Stimulated activated CD4-positive, alpha-beta T cell treated with anti-CD3 and anti-CD28 coated beads, Interleukin-12 subunit alpha, Interleukin-12 subunit beta, amount 100 ng/mL, for 4 hours (primary cell): ENCODE results near the gene ARHGAP45.

Source experiments
- DNase-seq: peaks from one replicate; pipeline ENCODE4 v3.0.0-alpha.2; 2020

ARHGAP45 gene

DNA sequence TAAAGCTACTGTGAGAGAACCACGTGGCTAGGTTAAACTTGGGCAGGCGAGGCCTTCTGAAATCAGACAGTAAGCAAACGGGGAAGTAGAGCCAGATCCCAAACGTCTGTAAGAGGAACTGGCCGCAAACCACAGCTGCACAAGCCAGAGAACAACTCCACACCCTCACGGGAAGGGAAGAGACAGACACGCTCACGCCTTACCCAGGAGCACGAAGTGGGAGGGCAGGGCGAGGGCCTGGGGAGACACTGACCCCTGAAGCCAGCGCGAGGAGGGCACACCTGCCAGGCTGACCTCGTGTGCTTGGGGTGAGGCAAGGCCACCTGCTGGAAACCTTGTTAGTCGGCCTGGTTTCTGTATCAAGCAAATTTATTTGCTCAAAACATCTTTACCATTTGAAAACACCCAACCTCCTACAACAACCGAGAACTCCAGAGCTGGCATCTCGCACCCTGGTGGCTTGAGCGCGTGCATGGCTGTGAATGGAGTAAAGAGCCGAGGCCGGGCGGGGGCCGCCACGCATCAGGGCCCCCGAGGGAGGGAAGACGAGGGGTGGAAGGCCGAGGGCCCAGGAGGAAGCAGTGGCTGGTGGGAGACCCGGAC is 20.9 kb downstream of the ARHGAP45 start:
- DNase-seq = no peak

GRCh38 chr19:1088416-1089010 is 21.5 kb downstream of the ARHGAP45 start:
- DNase-seq = no peak

DNA sequence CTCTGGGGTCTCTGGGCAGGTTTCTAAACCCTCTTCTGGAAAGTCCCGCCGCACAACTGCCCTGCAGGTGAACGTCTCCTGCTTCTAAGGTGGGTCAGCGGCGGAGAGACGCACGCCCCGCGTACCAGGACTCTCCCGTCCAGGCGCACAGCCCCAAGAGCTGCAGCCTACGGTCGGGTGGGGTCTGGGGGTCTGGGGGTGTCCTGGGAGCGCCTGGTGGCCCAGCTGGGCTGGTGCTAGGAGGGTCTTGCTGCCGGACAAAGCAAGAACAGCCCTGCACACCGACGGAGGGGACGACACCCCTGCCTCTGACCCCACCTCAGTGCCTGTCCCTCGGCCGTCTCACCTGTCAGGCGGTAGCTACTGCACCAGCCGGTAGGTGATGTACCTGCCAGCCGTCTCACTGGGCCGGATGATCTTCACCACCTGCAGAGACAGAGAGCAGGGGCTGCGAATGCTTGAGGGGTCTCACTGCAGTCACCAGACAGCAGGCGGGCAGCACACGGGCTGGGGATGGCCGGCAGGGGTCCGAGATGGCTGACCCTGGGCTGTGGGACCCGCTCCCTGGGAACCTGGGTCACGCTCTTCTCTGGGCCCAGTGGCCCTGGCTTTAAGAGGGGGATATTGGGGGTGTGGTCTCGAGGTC is 22.3 kb downstream of the ARHGAP45 start:
- DNase-seq = no peak

DNA sequence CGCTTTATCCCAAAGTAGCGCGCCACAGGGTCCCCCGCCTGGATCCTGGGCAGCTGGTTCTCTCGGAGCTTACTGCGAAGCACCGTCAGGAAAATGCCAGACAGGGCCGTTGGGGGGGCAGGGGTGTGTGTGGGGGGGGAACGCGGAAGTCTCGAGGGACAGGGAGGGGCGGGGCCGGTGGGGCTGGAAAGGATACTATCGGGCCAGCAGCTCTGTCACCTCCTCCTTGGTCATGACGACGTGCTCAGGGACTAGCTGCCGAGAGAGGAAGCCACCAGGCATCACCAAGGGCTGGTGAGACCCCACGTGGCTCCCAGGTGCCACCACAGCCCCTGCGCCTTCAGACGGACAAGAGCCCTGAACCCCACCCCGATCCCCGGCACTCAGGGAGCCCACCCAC is 22.9 kb downstream of the ARHGAP45 start:
- no peak for DNase-seq

GRCh38 chr19:1090731-1091543 is 24.0 kb downstream of the ARHGAP45 start:
- DNase-seq = no peak

DNA sequence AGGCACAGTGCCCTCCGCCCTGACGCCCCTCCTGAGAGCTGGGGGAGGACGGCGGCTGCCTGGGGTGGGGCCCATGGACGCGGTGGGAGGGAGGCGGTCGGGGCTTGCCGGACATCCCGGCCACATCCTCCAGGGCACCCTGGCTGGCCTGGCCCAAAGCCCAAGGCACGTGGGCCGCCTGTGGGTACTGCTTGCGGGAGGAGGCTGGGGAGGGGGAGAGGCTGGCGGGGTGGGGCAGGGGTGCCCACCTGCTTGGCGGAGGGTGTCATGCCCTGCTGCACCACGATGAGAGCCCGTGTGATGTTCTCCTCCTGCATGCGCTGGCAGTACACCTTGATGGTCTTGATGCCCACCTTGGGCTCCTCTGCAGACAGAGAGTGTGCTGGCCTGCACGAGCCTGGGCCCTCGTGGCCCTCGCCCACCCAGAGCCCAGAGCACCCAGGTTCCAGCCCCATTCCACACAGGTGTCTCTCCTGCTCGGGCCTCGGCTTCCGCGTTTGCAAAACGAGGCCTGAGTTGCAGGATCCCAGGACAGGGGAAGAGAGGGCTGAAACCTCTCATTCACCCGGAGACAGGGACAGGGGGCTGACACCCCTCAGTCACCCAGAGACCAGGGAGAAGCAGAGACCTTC is 24.7 kb downstream of the ARHGAP45 start:
- no peak for DNase-seq

- no peak for DNase-seq
Measured at GRCh38 chr19:1093330-1093729, 26.4 kb downstream of the ARHGAP45 start.

DNA sequence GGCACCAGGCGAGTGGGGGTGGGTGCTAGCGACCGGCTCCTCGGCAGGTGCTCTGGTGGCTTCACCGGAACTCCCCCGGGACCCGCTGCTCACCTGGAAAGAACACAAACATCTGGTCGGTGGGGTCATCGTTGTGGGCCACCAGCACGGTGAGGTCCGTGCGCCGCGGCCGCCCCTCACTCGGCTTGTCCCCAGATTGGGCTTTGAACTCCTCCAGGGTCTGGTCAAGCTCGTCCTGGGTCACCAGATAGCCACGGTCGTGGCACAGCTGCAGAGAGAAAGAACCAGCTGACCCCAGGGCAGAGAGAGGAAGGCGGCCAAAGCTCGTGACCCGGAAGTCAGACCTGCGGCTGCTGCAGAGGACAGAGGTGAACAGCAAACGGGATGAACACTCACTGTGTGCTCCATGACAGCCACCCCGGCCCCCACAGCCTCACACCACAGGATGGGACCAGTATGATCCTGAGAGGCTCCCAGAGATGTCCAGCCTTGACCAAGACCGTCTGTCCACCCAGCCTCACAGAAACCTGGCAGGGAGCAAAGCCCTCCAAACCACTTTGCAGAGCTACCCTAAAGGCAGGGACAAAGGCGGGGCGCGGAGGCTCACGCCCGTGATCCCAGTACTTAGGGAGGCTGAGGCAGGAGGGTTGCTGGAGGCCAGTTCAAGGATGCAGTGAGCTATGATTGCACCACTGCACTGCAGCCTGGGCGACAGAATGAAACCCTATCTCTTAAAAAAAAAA is 27.0 kb downstream of the ARHGAP45 start:
- DNase-seq = no peak

- DNase-seq = no peak
Measured at GRCh38 chr19:1094655-1094977, 27.6 kb downstream of the ARHGAP45 start.

DNA sequence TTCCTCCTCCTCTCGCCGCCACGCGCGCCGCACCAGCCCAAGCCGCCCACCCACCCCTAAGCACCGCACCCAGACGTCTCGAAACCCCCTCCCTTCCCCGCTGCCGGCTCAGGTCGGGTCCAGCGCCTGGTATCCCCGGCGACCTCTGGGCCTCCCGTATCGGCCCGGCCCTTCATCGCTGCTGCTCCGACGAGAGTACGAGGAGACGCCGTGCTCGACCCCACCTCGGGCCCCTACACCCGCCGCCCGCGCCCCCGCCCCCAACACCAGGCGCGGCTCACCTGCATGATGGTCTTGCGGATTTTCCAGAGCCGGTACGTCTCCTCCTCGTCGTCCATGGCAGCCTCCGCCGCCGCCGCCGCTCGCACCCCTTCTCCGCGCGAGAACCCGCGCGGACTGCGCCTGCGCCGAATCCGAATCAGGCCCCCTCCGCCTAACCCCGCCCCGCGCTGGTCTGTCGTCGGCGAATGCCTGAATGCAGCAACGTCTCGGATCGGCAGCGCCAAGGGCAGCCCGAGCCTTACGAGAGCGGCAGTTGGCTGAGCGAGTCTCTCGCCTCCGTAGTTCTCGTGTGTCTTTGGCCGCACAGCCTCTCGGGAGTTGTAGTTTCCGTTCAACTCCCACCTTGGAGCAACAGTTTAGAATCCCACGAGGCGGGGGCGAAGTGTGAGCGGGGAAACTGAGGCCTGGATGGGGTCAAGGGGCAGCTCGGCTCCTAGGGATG is 28.2 kb downstream of the ARHGAP45 start, which contains the start of gene POLR2E:
POLR2E (minus strand) TSS at position 398 of the 724 bp plus-strand sequence; CDS start at position 338, 60 bp downstream.
- peak; percentile 98 for DNase-seq

- DNase-seq = no peak
Measured at GRCh38 chr19:1097810-1098176, 30.8 kb downstream of the ARHGAP45 start.

GRCh38 chr19:1098177-1099051 is 31.4 kb downstream of the ARHGAP45 start:
- no peak for DNase-seq

- DNase-seq = no peak
Measured at GRCh38 chr19:1101337-1101698, 34.4 kb downstream of the ARHGAP45 start.

GRCh38 chr19:1102407-1103131 is 35.6 kb downstream of the ARHGAP45 start:
- DNase-seq = no peak

DNA sequence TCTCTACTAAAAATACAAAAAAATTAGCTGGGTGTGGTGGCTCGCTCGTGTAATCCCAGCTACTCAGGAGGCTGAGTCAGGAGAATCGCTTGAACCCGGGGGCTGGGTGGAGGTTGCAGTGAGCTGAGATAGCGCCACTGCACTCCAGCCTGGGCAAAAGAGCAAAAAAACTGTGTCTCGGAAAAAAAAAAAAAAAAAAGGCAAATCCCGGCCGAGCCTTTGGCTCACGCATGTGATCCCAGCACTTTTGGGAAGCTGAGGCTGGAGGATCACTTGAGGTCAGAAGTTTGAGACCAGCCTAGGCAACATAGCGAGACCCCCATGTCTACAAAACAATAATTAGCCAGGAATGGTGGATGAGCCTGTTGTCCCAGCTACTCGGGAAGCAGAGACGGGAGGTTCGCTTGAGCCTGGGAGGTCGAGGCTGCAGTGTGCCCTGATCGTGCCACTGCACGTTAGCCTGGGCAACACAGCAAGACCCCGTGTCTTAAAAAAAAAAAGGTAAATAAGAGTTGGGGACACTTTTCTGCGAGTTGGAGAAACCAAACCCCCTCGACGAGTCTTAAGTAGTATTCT is 36.3 kb downstream of the ARHGAP45 start:
- no peak for DNase-seq

- peak; percentile 98 for DNase-seq
Measured at GRCh38 chr19:1103708-1104310, 36.8 kb downstream of the ARHGAP45 start, which contains the start of gene GPX4. GPX4 (plus strand) TSS chr19:1103994; CDS start chr19:1104044, 50 bp downstream.

- peak; percentile 66 for DNase-seq
Measured at GRCh38 chr19:1104311-1105007, 37.5 kb downstream of the ARHGAP45 start.
